Nucleus accumbens (tissue), 56 donors: ENCODE results near the gene PRELP.
"Not testable (repeated sequence)": the region's sequence is repeated elsewhere in the genome, so short reads cannot be mapped to it uniquely, and the experiment has no call there.

Experiments used
- DNase-seq, 56 donors: peaks; one replicate each; lab custom pipeline; 2025; lab: John Stamatoyannopoulos, UW

Gene PRELP

GRCh38 chr1:203453016-203453415, 22.6 kb upstream of the PRELP start:
- no peak for DNase-seq

- DNase-seq, result no peak
These were observed 22.0 kb upstream of the PRELP start for GRCh38 chr1:203453616-203454015.

- DNase-seq, result no peak
These were observed 20.6 kb upstream of the PRELP start for GRCh38 chr1:203454986-203455471.

- DNase-seq, result no peak
These were observed 19.9 kb upstream of the PRELP start for GRCh38 chr1:203455706-203456105.

- DNase-seq, result no peak
These were observed 19.0 kb upstream of the PRELP start for GRCh38 chr1:203456577-203456976.

GRCh38 chr1:203458078-203458477, 17.5 kb upstream of the PRELP start:
- DNase-seq, result no peak

- no peak for DNase-seq
These were observed 15.9 kb upstream of the PRELP start for GRCh38 chr1:203459671-203460201.

- DNase-seq, result no peak
These were observed 13.9 kb upstream of the PRELP start for GRCh38 chr1:203461717-203462116.

- DNase-seq, result no peak
These were observed 13.5 kb upstream of the PRELP start for GRCh38 chr1:203462143-203462542.

GRCh38 chr1:203462878-203463277, 12.7 kb upstream of the PRELP start:
- DNase-seq, result no peak

GRCh38 chr1:203463469-203464062, 12.0 kb upstream of the PRELP start:
- DNase-seq, result no peak

GRCh38 chr1:203464226-203464625, 11.4 kb upstream of the PRELP start:
- no peak for DNase-seq

GRCh38 chr1:203464743-203465142, 10.9 kb upstream of the PRELP start:
- no peak for DNase-seq

GRCh38 chr1:203465146-203465798, 10.3 kb upstream of the PRELP start:
- DNase-seq, result no peak

- DNase-seq, result peak in 9 of 56 donors; percentile 7 to 41 (median 22)
These were observed 9.7 kb upstream of the PRELP start for GRCh38 chr1:203465948-203466347.

- DNase-seq, result not testable (repeated sequence)
These were observed 8.6 kb upstream of the PRELP start for GRCh38 chr1:203466906-203467549.

GRCh38 chr1:203467550-203467921, 8.1 kb upstream of the PRELP start:
- DNase-seq, result no peak

GRCh38 chr1:203468326-203468725, 7.3 kb upstream of the PRELP start:
- DNase-seq, result no peak

GRCh38 chr1:203470240-203470639, 5.4 kb upstream of the PRELP start:
- DNase-seq, result no peak

- DNase-seq, result no peak
These were observed 3.8 kb upstream of the PRELP start for GRCh38 chr1:203471841-203472240.

- no peak for DNase-seq
These were observed 2.3 kb upstream of the PRELP start for GRCh38 chr1:203473281-203473680.
